MCF 10A (cell line): ENCODE results near the gene TNFRSF1B. TPM values are rescaled to one million over a fixed set of nuclear protein-coding genes. Genes with fewer than 3 reads are reported as not detected.

Experiments
- BruUV-seq: library from RNA; stranded (reverse); fragments of 400-500 nt; replicated peaks from 2 replicates; lab custom pipeline; 2021; lab: Mats Ljungman, UMichigan
- CTCF ChIA-PET: fragments of 300-600 bp; sonication (Branson Sonifier 250); formaldehyde crosslinking; extraction: SDS; loops from one replicate; lab custom pipeline; 2021; ENCODE audit warnings: antibody characterized with exemption, inconsistent platforms; lab: Yijun Ruan, JAX
- POLR2A ChIA-PET: fragments of 300-600, 350-650 bp; sonication (Branson Sonifier 250); formaldehyde crosslinking; extraction: SDS; loops from one replicate; lab custom pipeline; 2020; ENCODE audit warnings: antibody characterized with exemption, inconsistent platforms; lab: Yijun Ruan, JAX
- DNase-seq: peaks from one replicate; pipeline ENCODE4 v3.0.0-alpha.2; 2018; ENCODE audit not compliant: unreplicated experiment
- H3K27ac Mint-ChIP-seq: one replicate; pipeline ENCODE4 v1.8.0; 2022; ENCODE audit warnings: mild to moderate bottlenecking, low read depth, mixed read lengths; ENCODE audit not compliant: unreplicated experiment
- H3K27me3 Mint-ChIP-seq: one replicate; pipeline ENCODE4 v1.8.0; 2022; ENCODE audit warnings: mixed read lengths; ENCODE audit not compliant: insufficient read depth, unreplicated experiment
- H3K36me3 Mint-ChIP-seq: one replicate; pipeline ENCODE4 v1.8.0; 2022; ENCODE audit warnings: mild to moderate bottlenecking, moderate library complexity, mixed read lengths; ENCODE audit not compliant: insufficient read depth, unreplicated experiment
- H3K4me1 Mint-ChIP-seq: one replicate; pipeline ENCODE4 v1.8.0; 2022; ENCODE audit warnings: mixed read lengths; ENCODE audit not compliant: insufficient read depth, unreplicated experiment
- H3K4me3 Mint-ChIP-seq: one replicate; pipeline ENCODE4 v1.8.0; 2022; ENCODE audit warnings: mild to moderate bottlenecking, moderate library complexity, mixed read lengths; ENCODE audit not compliant: unreplicated experiment
- H3K9me3 Mint-ChIP-seq: one replicate; pipeline ENCODE4 v1.8.0; 2022; ENCODE audit warnings: mixed read lengths; ENCODE audit not compliant: unreplicated experiment
- CTCF ChIP-seq: fragments of 200-600 bp; IDR thresholded peaks from one replicate; pipeline ENCODE4 v1.8.0; 2022; ENCODE audit warnings: antibody characterized with exemption, mild to moderate bottlenecking; ENCODE audit not compliant: unreplicated experiment
- intact Hi-C: fragments of 100-400 bp; cut with micrococcal nuclease; formaldehyde crosslinking; loops from 2 replicates; pipeline ENCODE4 v1.14.1; 2022
- total RNA-seq: library from RNA; stranded (reverse); gene quantifications from 2 replicates; pipeline ENCODE4 v1.2.3, GENCODE V29; 2022

TNFRSF1B gene
- total RNA-seq, 1 experiment from 2014 or later: not detected

GRCh38 chr1:12124693-12125421 lies 41.9 kb upstream of the TNFRSF1B start:
- peak; percentile 93 for TF ChIP-seq CTCF
- no peaks in the 10 kb centered on the region for H3K36me3 Mint-ChIP-seq
- H3K9me3 Mint-ChIP-seq: no peaks in the 10 kb centered on the region
- peak; percentile 74 for DNase-seq
- H3K27me3 Mint-ChIP-seq: peaks cover 25% of the 10 kb centered on the region
- POLR2A ChIA-PET: interaction anchor here (0.6 to 1.5 kb wide), 11 partner anchors 10 to 217 kb away, joined by 3 to 8 read pairs (median 3); no protein-coding TSS in a partner anchor
- H3K4me1 Mint-ChIP-seq: no peaks in the 10 kb centered on the region
- CTCF ChIA-PET: interaction anchor here (0.6 to 11.7 kb wide), 38 partner anchors 10 to 1352 kb away, joined by 3 to 316 read pairs (median 4); no protein-coding TSS in a partner anchor
- no peak overlapping the region for H3K4me3 Mint-ChIP-seq
- intact Hi-C loops: loop anchor here (1.0 to 2.0 kb wide), 2 partner anchors 84 to 152 kb away; no protein-coding TSS in a partner anchor
- no peak overlapping the region for H3K27ac Mint-ChIP-seq
- BruUV-seq: no TSS peak

GRCh38 chr1:12125422-12126355 lies 41.1 kb upstream of the TNFRSF1B start:
- Mint-ChIP-seq H3K9me3 (no peaks in the 10 kb centered on the region), H3K36me3 (no peaks in the 10 kb centered on the region), H3K4me3 (no peak overlapping the region), H3K4me1 (no peaks in the 10 kb centered on the region), H3K27ac (no peak overlapping the region), H3K27me3 (peaks cover 16% of the 10 kb centered on the region)
- ChIA-PET CTCF (interaction anchor here (0.6 to 11.7 kb wide), 23 partner anchors 11 to 1352 kb away, joined by 3 to 316 read pairs (median 5); no protein-coding TSS in a partner anchor), POLR2A (interaction anchor here (0.7 to 1.5 kb wide), 7 partner anchors 10 to 218 kb away, joined by 3 to 8 read pairs (median 3); no protein-coding TSS in a partner anchor)
- no TSS peak for BruUV-seq
- TF ChIP-seq CTCF: no peak
- no peak for DNase-seq
- intact Hi-C loops: loop anchor here (2.0 kb wide), 1 partner anchor 151 kb away; no protein-coding TSS in a partner anchor

DNA sequence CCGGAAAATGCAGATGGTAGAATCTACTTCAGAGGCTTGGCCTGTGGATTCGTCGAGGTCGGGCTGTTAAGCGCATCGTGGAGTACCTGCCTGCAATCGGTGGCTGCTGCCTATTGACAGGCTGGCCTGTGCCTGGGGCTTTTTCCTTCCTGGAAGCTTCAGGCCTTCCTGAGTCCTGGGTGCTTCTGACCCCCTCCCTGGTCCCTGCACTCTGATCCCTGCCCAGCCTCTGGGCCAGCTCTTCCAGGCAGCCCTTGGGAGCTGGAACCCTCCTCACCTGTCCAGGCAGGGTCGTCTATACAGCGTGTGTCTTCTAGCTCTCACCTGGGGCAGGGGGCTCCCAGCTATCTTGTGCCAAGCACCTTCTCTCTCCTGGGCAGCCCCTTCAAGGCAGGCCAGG lies 40.0 kb upstream of the TNFRSF1B start:
- Mint-ChIP-seq H3K9me3 (no peaks in the 10 kb centered on the region), H3K4me3 (no peak overlapping the region), H3K36me3 (no peaks in the 10 kb centered on the region), H3K4me1 (no peaks in the 10 kb centered on the region), H3K27ac (no peak overlapping the region), H3K27me3 (peaks cover 5% of the 10 kb centered on the region)
- no TSS peak for BruUV-seq
- intact Hi-C loops: no loop called here
- ChIA-PET CTCF (interaction anchor here (0.6 to 11.7 kb wide), 6 partner anchors 8 to 133 kb away, joined by 3 to 316 read pairs (median 4); no protein-coding TSS in a partner anchor), POLR2A (no interaction called here)
- DNase-seq: no peak
- TF ChIP-seq CTCF: no peak
